Fibroblast of lung (primary cell): ENCODE data around the gene FTO. TPM values are rescaled to one million over a fixed set of nuclear protein-coding genes. Genes with fewer than 3 reads are reported as not detected.

Experiments
- DNase-seq, 2 donors: peaks; one replicate each; pipeline versions ENCODE4 v3.0.0 to v3.0.0-alpha.2; 2010; ENCODE audit warnings: low read depth in 2 of 2
- H2AFZ ChIP-seq: 2 replicates; pipeline ENCODE4 v1.5.1; 2012; ENCODE audit warnings: low read length, control low read depth, inconsistent platforms
- H3K27ac ChIP-seq: 2 replicates; pipeline ENCODE4 v1.5.1; 2011; ENCODE audit warnings: low read length, control low read depth; ENCODE audit not compliant: insufficient read depth
- H3K27me3 ChIP-seq: 2 replicates; pipeline ENCODE4 v1.5.1; 2011; ENCODE audit warnings: mild to moderate bottlenecking, low read length; ENCODE audit not compliant: control insufficient read depth, insufficient read depth
- H3K36me3 ChIP-seq: 2 replicates; pipeline ENCODE4 v1.5.1; 2011; ENCODE audit warnings: low read length; ENCODE audit not compliant: control insufficient read depth, insufficient read depth
- H3K4me1 ChIP-seq: 2 replicates; pipeline ENCODE4 v1.5.1; 2011; ENCODE audit warnings: low read length; ENCODE audit not compliant: control insufficient read depth, insufficient read depth; ENCODE audit errors: extremely low read depth
- H3K4me2 ChIP-seq: 2 replicates; pipeline ENCODE4 v1.5.1; 2011; ENCODE audit warnings: low read length, control low read depth; ENCODE audit not compliant: insufficient read depth; ENCODE audit errors: extremely low read depth
- H3K4me3 ChIP-seq, 4 experiments: fragments of 200-600 bp in 1 of 4; sonication (generic) in 1 of 4; replicated peaks in 1 of 4; 2 replicates each; pipeline ENCODE4 v1.5.1; 2011 to 2016; ENCODE audit warnings: low read length in 4 of 4, low read depth in 3 of 4, mild to moderate bottlenecking in 3 of 4, control low read depth in 2 of 4, inconsistent platforms in 1 of 4, mixed read lengths in 1 of 4; ENCODE audit not compliant: insufficient read depth in 1 of 4; ENCODE audit errors: control extremely low read depth in 1 of 4
- H3K79me2 ChIP-seq: 2 replicates; pipeline ENCODE4 v1.5.1; 2012; ENCODE audit warnings: mild to moderate bottlenecking, low read length, inconsistent platforms; ENCODE audit not compliant: control insufficient read depth, insufficient read depth
- H3K9ac ChIP-seq: 2 replicates; pipeline ENCODE4 v1.5.1; 2011; ENCODE audit warnings: mild to moderate bottlenecking, low read length, control low read depth; ENCODE audit not compliant: insufficient read depth
- H3K9me3 ChIP-seq: 2 replicates; pipeline ENCODE4 v1.5.1; 2012; ENCODE audit warnings: low read depth, low read length; ENCODE audit not compliant: control insufficient read depth, insufficient read depth
- H4K20me1 ChIP-seq: 2 replicates; pipeline ENCODE4 v1.5.1; 2011; ENCODE audit warnings: low read length; ENCODE audit not compliant: control insufficient read depth, insufficient read depth; ENCODE audit errors: extremely low read depth
- CTCF ChIP-seq, 2 donors: IDR thresholded peaks in 1 of 2; conservative IDR thresholded peaks in 1 of 2; 1 replicate in 1 of 2; 2 replicates in 1 of 2; pipeline ENCODE4 v1.5.1; 2011 to 2012; ENCODE audit warnings: low read length in 2 of 2, control low read depth in 1 of 2, inconsistent platforms in 1 of 2, low read depth in 1 of 2, mild to moderate bottlenecking in 1 of 2
- EZH2 ChIP-seq: IDR thresholded peaks from 2 replicates; pipeline ENCODE4 v1.5.1; 2012; ENCODE audit warnings: low read length, control low read depth, mild to moderate bottlenecking; ENCODE audit errors: missing control alignments
- polyA plus RNA-seq, 2 donors: library from polyadenylated mRNA; depleted of rRNA in 1 of 2; stranded (reverse) in 1 of 2; unstranded in 1 of 2; fragments of >200 nt; gene quantifications; 2 replicates each; pipeline ENCODE4 v1.2.1, GENCODE V29; 2011 to 2012; ENCODE audit warnings: missing spikeins in 1 of 2
- total RNA-seq: library from RNA; depleted of rRNA; stranded (reverse); fragments of >200 nt; gene quantifications from 2 replicates; pipeline ENCODE4 v1.2.1, GENCODE V29; 2014

Gene FTO
- total and polyA plus RNA-seq, 2 donors (not counting 1 experiment from before 2014, with no cell fraction given): 61.1 to 97.6 TPM

- Histone ChIP-seq H3K4me1 (no peaks in the 10 kb centered on the region), H4K20me1 (no peaks in the 10 kb centered on the region), H3K4me2 (no peak overlapping the region), H3K27ac (no peak overlapping the region), H3K9ac (no peak overlapping the region), H3K9me3 (no peaks in the 10 kb centered on the region), H3K27me3 (no peaks in the 10 kb centered on the region), H3K36me3 (no peaks in the 10 kb centered on the region), H3K79me2 (no peaks in the 10 kb centered on the region), H2AFZ (no peak overlapping the region), H3K4me3 (no peak overlapping the region)
- TF ChIP-seq CTCF (conservative IDR thresholded peaks at IDR 0.05 in 1 of 2, IDR thresholded peaks at IDR 0.05 in 1 of 2; ENCODE audit: low read depth in 1 of 2, low read length in 2 of 2): no peak
- TF ChIP-seq EZH2: no peak
- peak in 1 of 2 donors; percentile 9 for DNase-seq
Observed at GRCh38 chr16:53944025-53944424, 240.1 kb downstream of the FTO start.

GRCh38 chr16:53945996-53946395 is 242.0 kb downstream of the FTO start:
- DNase-seq: peak; percentile 46 to 71
- H3K79me2 ChIP-seq: no peaks in the 10 kb centered on the region
- H3K36me3 ChIP-seq: no peaks in the 10 kb centered on the region
- H3K9ac ChIP-seq: no peak overlapping the region
- no peak overlapping the region for H3K4me3 ChIP-seq
- no peaks in the 10 kb centered on the region for H3K4me1 ChIP-seq
- no peak overlapping the region for H3K4me2 ChIP-seq
- no peaks in the 10 kb centered on the region for H3K9me3 ChIP-seq
- H4K20me1 ChIP-seq: no peaks in the 10 kb centered on the region
- H3K27ac ChIP-seq: no peak overlapping the region
- H3K27me3 ChIP-seq: no peaks in the 10 kb centered on the region
- H2AFZ ChIP-seq: no peak overlapping the region
- TF ChIP-seq CTCF (conservative IDR thresholded peaks at IDR 0.05 in 1 of 2, IDR thresholded peaks at IDR 0.05 in 1 of 2; ENCODE audit: low read depth in 1 of 2, low read length in 2 of 2): peak; percentile 80 to 91
- TF ChIP-seq EZH2: no peak

GRCh38 chr16:53946746-53947386 is 242.9 kb downstream of the FTO start:
- H3K4me2 ChIP-seq: no peak overlapping the region
- H3K9ac ChIP-seq: no peak overlapping the region
- no peaks in the 10 kb centered on the region for H3K36me3 ChIP-seq
- no peaks in the 10 kb centered on the region for H4K20me1 ChIP-seq
- no peak overlapping the region for H3K4me3 ChIP-seq
- H2AFZ ChIP-seq: no peak overlapping the region
- no peaks in the 10 kb centered on the region for H3K27me3 ChIP-seq
- H3K9me3 ChIP-seq: no peaks in the 10 kb centered on the region
- no peaks in the 10 kb centered on the region for H3K4me1 ChIP-seq
- no peak for DNase-seq
- H3K27ac ChIP-seq: no peak overlapping the region
- no peak for TF ChIP-seq CTCF (conservative IDR thresholded peaks at IDR 0.05 in 1 of 2, IDR thresholded peaks at IDR 0.05 in 1 of 2; ENCODE audit: low read depth in 1 of 2, low read length in 2 of 2)
- H3K79me2 ChIP-seq: no peaks in the 10 kb centered on the region
